ENCODE measurements around the gene FNDC3B. TPM values are rescaled to one million over a fixed set of nuclear protein-coding genes. Genes with fewer than 3 reads are reported as not detected.
"Not testable (repeated sequence)": the region's sequence is repeated elsewhere in the genome, so short reads cannot be mapped to it uniquely, and the experiment has no call there.

FNDC3B gene
- total and polyA plus RNA-seq, 7 donors: 16.2 to 93.9 (median 50.3) TPM

- Histone ChIP-seq H3K27ac (no peak overlapping the region), H3K4me1 (no peaks in the 10 kb centered on the region), H3K4me3 (no peak overlapping the region), H3K36me3 (no peaks in the 10 kb centered on the region), H3K9me3 (peaks cover 0 to 4% (median 0%) of the 10 kb centered on the region in 4 donors), H3K27me3 (no peaks in the 10 kb centered on the region)
- TF ChIP-seq POLR2AphosphoS5 (IDR thresholded peaks at IDR 0.05) (no peak), EP300 (IDR thresholded peaks at IDR 0.05) (no peak), POLR2A (IDR thresholded peaks at IDR 0.05) (no peak), CTCF (IDR thresholded peaks at IDR 0.05) (no peak)
- 92 to 95% methylated on average over 2 of the region's 2 CpGs for WGBS, 2 donors
- intact Hi-C loops (cut with DNase I): no loop called here
- no peak for DNase-seq
Observed at GRCh38 chr3:171996178-171996817, 43.1 kb upstream of the FNDC3B start.

DNA sequence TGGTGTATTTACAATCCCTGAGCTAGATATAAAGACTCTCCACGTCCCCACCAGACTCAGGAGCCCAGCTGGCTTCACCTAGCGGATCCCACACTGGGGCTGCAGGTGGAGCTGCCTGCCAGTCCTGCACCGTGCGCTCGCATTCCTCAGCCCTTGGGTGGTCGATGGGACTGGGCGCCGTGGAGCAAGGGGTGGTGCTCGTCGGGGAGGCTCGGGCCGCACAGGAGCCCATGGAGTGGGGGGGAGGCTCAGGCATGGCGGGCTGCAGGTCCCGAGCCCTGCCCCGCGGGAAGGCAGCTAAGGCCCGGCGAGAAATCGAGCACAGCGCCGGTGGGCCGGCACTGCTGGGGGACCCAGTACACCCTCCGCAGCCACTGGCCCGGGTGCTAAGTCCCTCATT is 40.6 kb upstream of the FNDC3B start:
- H3K27me3 ChIP-seq; intact Hi-C loops (cut with DNase I); H3K4me1 ChIP-seq; H3K36me3 ChIP-seq; DNase-seq; H3K4me3 ChIP-seq; H3K9me3 ChIP-seq; H3K27ac ChIP-seq: not testable (repeated sequence)
- 94 to 97% methylated on average over 18 to 19 of the region's 24 CpGs for WGBS, 2 donors

- intact Hi-C loops (cut with DNase I); H3K36me3 ChIP-seq; H3K9me3 ChIP-seq; DNase-seq; H3K4me1 ChIP-seq; H3K27me3 ChIP-seq; H3K4me3 ChIP-seq; H3K27ac ChIP-seq: not testable (repeated sequence)
- 79 to 84% methylated on average over 1 of the region's 1 CpG for WGBS, 2 donors
Observed at GRCh38 chr3:172001616-172002015, 37.8 kb upstream of the FNDC3B start.

- no peak overlapping the region for H3K4me3 ChIP-seq
- TF ChIP-seq POLR2A (IDR thresholded peaks at IDR 0.05) (no peak), CTCF (IDR thresholded peaks at IDR 0.05) (no peak), POLR2AphosphoS5 (IDR thresholded peaks at IDR 0.05) (no peak)
- intact Hi-C loops (cut with DNase I): no loop called here
- WGBS, 2 donors: 15 to 56% methylated on average over 4 of the region's 4 CpGs
- no peak overlapping the region for H3K27ac ChIP-seq
- no peaks in the 10 kb centered on the region for H3K27me3 ChIP-seq
- H3K9me3 ChIP-seq: no peaks in the 10 kb centered on the region
- DNase-seq: no peak
- no peaks in the 10 kb centered on the region for H3K4me1 ChIP-seq
- H3K36me3 ChIP-seq: no peaks in the 10 kb centered on the region
Observed at GRCh38 chr3:172002512-172003078, 36.8 kb upstream of the FNDC3B start.

DNA sequence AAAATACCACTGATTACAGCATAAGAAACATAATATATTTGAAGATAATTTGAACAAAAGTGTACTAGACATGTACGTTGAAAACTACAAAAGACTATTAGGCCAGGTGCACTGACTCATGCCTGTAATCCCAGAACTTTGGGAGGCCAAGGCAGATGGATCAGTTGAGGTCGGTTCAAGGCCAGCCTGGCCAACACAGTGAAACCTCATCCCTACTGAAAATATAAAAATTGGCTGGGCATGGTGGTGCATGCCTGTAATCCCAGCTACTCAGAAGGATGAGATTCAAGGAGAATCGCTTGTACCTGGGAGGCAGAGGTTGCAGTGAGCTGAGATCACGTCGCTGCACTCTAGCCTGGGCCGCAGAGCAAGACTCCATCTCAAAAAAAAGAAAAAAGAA is 36.2 kb upstream of the FNDC3B start:
- Histone ChIP-seq H3K27me3 (no peaks in the 10 kb centered on the region), H3K4me1 (no peaks in the 10 kb centered on the region), H3K27ac (no peak overlapping the region), H3K4me3 (no peak overlapping the region), H3K9me3 (no peaks in the 10 kb centered on the region), H3K36me3 (no peaks in the 10 kb centered on the region)
- DNase-seq: no peak
- 81 to 88% methylated on average over 6 of the region's 6 CpGs for WGBS, 2 donors
- intact Hi-C loops (cut with DNase I): no loop called here
- TF ChIP-seq CTCF (IDR thresholded peaks at IDR 0.05) (no peak), POLR2A (IDR thresholded peaks at IDR 0.05) (no peak), POLR2AphosphoS5 (IDR thresholded peaks at IDR 0.05) (no peak), EP300 (IDR thresholded peaks at IDR 0.05) (no peak)

DNA sequence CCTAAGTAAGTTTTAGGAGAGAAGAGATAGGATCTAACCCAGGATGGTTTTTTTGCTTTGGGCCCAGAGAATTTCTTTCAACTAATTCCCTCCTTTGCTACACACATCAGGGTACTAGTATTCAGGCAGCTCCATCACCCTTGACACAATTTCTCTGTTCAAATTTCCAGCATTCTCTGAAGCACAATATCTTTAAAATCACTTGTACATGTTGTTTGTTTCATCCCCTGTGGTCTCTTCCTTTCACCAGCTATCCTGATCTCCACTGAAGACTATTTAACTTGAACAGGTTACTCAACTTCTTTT is 32.4 kb upstream of the FNDC3B start:
- intact Hi-C loops (cut with DNase I): no loop called here
- no peak for TF ChIP-seq EP300 (IDR thresholded peaks at IDR 0.05)
- TF ChIP-seq POLR2AphosphoS5 (IDR thresholded peaks at IDR 0.05): no peak
- no peak for TF ChIP-seq CTCF (IDR thresholded peaks at IDR 0.05)
- no peak for TF ChIP-seq POLR2A (IDR thresholded peaks at IDR 0.05)
- Histone ChIP-seq H3K27ac (no peak overlapping the region), H3K27me3 (no peaks in the 10 kb centered on the region), H3K36me3 (no peaks in the 10 kb centered on the region), H3K9me3 (no peaks in the 10 kb centered on the region), H3K4me1 (no peaks in the 10 kb centered on the region), H3K4me3 (no peak overlapping the region)
- no peak for DNase-seq
